CD4-positive, alpha-beta T cell treated with Interferon alpha-2 for 1 hour (primary cell): ENCODE results near the gene CLTA.
"Not testable (repeated sequence)": the region's sequence is repeated elsewhere in the genome, so short reads cannot be mapped to it uniquely, and the experiment has no call there.

Experiments used
- DNase-seq, 2 donors: peaks; one replicate each; pipeline ENCODE4 v3.0.0-alpha.2; 2020 to 2022

CLTA gene

GRCh38 chr9:36191290-36191645 is 547 bp downstream of the CLTA start:
- DNase-seq, result peak; percentile 11 to 40

- DNase-seq, result no peak
Observed at GRCh38 chr9:36191686-36192085, 965 bp downstream of the CLTA start.

DNA sequence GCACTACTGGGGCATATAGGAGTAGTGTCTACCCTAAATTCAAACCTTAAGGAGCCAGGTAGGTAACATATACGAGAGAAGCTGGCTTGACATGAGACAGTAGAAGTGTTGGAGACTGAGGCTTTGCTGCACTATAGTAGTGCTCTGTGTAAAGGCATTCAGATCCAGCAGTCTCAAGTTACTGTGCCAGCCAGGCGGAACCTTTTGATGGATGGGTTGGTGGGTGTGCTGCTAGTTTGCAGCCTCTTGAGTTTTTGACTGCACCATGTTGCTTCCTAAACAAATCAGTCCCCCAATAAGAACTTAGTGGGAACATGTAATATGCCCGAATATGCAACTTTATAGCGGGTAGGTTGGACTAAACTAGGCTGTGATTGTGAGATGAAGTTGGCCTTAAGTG is 1.5 kb downstream of the CLTA start:
- DNase-seq, result no peak

GRCh38 chr9:36193023-36193422 is 2.3 kb downstream of the CLTA start:
- no peak for DNase-seq

DNA sequence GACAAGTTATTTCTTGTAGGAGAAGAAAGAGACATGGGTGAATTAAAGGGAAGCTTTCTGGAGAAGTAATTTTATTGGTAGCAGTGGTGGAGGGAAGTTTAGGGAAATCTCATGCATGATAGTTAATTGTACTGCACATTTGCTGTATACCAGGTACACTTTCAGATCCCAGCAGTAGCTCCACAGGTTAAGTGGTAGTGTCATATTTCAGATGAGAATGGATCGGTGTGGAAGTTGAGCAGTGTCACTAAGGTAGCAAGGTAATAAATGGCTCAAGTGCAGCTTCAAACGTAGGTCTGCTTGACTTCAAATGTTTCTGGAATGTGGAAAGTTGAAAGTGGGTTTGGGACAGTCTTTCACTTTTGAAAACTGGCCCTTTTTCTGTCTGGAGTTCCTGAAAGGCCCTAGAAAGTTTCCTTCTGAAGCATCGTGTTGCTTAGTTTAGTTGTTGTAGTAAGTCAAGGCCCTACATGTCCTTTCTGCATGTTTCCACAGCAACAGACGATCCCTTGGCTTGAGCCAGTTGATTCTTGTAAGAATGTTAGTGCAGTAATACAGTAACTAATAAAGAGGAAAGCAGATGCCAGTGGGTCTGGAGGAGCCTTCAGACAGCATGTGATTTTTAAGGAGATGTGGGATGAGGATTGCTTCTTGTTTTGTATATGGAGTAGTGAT is 3.7 kb downstream of the CLTA start:
- no peak for DNase-seq

DNA sequence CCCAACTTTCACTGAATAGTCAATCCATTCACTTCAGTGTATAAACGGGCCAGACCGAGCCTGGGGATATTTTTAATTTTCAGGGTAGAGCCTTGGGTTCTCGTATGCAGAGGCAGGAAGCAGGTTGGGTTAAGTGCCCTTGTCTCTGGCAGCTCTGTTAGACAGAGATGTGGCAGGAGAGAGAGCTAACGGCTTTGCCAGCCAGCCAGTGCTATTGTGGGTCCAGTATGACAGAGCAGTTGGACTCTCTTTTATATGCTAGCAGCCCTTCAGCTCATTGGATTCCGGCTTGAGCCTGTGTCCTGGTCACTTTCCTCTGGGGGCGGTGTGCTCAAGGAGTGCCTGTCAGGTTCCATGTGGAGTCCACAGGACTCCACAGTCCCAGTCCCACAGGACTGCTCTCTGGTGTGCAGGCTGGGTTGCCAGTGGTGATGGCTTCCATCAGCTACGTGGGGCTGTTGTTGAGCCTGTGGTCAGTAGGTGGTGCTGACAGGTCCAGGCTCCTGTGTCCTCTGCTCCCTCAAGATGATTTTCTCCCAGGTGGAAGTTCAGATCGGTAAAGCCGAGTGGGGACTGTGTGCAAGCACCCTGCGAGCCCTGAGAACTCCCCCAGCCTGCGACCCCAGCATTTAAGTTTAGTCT is 14.3 kb downstream of the CLTA start:
- no peak for DNase-seq

- DNase-seq, result no peak
Observed at GRCh38 chr9:36207016-36207415, 16.3 kb downstream of the CLTA start.

DNA sequence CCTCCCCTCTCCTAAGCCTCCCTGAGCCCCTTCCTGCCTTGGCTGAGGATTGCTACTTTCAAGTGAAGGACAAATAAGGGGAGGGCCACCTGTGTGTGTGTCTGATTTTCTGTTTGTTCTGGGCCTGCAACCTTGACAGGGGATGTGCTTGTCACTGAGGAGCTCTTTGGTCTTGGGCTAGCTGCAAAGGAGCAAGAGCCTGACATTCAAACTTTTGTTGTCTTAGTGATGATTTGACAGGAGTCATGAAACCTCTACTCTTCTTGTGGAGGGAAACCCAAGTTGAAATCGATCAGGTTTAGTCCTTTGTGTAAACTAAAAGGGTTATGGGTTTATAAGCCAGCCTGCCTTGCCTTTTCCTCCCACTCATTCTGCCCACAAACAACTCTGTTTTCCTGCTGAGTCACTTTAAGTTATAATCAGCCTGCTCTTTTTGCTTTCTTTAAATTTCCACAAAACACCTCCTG is 16.9 kb downstream of the CLTA start:
- no peak for DNase-seq

DNA sequence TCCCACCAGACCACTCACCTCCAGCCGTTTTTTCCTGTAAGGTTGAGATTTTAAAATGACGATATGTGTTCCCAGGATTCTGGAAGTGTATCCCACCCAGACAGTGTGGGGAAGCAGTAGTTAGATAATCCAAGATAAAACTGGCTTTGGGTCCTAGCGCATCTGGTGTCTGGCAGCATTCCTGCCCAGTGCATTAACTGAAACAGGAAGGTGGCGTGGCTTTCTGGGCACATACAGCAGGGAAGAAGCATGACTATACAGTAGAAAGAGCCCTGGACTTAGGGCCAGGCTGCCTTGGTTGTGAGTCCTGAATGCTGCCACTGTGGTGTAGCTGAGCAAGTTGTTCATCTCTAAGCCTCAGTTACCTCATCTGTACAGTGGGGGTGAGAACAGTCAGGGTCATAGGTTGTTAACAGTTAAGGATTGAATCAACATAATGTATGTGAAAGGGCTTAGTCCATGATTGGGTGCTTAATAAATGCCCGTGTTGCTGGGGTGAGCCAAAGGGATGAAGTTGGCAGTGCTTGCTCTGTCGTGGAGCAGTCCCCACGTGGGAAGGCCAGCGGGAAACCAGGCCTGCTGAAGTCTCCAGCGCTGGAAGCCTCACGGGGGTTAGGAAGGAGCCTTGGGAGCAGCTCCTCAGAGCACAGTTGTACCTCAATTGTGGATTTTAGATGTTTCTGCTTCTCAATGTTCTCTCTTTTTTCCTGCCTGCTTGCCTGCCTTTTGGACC is 18.0 kb downstream of the CLTA start:
- no peak for DNase-seq

DNA sequence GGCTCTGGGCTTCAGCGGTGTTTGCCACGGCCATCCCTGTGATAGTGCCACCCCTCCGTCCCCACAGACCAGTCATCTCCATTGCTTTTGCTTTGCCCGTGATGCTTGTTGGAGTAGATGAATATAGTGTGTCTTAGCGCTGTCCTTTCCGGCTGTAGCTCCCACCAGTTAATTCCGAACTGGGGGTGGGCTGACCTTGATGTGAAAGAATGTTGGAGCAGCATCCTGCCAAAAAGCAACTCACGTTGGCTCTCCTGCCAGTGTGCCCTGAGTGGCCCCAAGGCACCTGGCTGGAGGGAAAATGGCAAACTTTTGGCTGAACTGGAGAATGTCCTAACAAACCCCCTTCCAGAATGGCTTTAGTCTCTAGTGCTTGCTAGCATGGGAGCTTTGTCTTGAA is 20.0 kb downstream of the CLTA start:
- no peak for DNase-seq

DNA sequence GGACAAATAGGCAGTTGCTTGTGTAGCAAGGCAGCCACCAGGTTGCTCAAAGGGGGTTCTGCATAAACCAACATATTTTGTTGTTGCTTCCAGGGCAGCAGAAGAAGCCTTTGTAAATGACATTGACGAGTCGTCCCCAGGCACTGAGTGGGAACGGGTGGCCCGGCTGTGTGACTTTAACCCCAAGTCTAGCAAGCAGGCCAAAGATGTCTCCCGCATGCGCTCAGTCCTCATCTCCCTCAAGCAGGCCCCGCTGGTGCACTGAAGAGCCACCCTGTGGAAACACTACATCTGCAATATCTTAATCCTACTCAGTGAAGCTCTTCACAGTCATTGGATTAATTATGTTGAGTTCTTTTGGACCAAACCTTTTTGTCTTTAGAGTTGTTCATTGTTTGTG is 20.8 kb downstream of the CLTA start:
- no peak for DNase-seq

DNA sequence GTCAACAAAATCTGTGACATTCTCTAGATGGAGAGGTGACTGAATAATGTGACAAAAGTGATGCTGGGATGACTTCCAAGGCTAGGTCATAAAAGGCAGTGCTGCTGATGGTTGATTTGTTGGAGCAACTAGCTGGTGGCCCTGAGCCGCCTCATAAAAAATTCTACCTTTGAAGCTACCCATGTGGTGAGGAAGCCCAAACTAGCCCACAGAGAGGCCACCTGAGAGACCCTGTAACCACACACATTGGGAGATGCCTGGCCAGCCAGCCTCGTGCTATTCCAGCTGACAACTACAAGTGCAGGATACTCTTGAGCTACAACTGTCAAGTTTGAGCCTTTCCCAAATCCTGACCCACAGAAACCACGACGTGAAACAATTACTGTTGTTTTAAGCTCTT is 22.7 kb downstream of the CLTA start:
- DNase-seq, result no peak

DNA sequence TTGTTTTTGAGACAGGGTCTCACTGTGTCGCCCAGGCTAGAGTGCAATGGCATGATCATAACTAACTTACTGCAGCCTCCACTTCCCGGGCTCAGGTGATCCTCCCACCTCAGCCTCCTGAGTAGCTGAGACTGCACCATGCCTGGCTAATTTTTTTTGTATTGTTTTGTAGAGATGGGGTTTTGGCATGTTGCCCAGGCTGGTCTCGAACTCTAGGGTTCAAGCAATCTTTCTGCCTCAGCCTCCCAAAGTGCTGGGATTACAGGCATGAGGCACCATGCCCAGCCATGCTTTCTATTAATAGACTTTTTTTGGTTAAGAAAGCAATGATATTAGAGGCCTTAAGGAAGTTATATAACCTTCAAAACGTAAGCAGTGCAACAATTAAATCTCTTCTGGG is 23.3 kb downstream of the CLTA start:
- no peak for DNase-seq

GRCh38 chr9:36214571-36214970 is 23.9 kb downstream of the CLTA start:
- no peak for DNase-seq

DNA sequence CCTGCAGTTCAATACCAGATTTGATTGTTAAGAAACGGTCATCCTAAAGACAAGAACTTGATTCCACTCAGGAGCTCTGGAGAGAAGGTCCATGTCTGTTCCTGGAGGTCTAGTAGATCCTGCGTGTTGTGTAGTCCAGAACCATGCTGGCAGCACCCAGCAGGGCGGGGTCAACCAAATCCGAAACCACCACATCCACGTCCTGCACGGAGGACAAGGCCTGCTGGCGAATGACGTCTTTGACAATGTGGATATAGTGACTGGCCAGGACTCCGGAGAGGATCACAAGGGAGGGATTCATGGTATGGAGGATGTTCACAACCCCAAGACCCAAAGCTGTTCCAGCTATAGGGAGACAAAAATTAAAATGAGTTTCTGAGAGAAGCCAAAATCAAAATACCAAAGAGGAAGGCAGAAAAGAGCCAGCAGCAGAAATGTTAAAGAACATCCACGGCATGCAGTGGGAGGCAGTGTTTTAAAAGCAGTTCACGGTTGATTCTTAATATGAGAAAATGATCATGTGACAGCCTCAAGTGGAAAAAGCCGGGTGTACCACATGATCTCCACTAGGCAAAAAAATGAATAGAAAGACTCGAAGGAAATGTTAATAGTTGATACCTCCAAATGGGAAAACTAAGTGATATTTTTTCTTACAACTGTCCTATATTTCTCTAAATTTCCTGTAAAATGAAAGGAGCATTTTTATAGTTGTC is 26.7 kb downstream of the CLTA start:
- DNase-seq, result no peak

DNA sequence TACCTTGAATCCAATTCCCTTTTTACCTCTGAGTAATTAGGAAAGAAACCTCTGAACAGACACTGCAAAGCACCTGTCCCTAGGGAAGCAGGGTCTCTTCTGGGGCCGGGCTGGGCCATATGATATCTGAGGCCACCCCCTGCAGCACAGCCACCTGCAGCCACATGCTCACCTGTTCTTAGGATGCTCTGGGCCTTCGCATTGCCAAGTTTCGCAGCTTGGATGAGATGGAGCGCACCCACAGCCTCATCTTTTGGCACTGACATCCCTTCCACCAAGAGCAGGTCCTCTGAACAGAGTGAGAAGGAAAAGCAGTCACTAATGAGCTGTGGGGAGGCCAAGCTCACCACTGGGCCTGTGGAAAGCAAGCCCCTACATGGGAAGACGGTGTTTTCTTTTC is 27.3 kb downstream of the CLTA start:
- no peak for DNase-seq

DNA sequence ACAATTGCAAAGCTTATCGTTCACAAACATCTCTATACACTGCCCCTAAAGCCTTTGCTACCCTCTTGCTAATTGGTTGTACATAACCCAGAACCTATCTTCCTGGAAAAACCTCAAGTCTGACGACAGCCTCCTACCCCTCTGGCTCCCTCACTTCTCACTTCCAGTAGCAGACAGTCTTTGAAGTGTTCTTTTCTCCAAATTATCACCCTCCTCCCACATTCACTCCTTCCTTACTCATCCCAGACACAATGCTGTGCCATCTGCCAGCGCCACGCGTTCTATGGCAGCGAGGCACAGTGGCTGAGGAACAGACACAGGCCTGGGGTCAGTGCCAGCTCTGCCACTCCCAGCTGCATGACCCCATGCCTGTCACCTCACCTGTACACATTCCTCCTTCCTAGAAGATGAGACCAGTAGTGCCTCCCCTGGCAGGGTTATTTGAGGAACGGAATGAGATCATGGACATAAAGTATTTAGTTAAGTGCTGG is 27.7 kb downstream of the CLTA start:
- peak in 1 of 2 donors; percentile 21 for DNase-seq

- no peak for DNase-seq
Observed at GRCh38 chr9:36221667-36222066, 30.9 kb downstream of the CLTA start.

DNA sequence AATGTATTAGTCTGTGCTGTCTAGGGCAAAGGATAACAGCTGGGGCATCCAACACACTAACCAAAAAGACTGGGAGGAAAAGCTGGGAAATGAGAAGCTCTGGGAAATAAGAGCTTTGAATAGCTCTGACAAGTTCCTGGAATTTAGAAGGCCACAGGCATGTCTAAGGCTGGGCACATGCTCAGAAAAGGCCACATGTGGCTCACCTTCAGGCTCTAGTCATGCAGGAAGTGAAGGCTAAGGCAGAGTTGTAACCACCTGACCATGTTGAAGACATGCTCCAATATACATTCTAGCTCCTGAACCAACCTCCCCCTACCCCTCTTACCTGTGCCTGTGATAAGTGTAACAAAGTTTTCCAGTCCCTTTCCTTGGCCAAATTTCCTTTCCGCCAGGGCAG is 31.7 kb downstream of the CLTA start:
- DNase-seq, result no peak

GRCh38 chr9:36237230-36237629 is 46.5 kb downstream of the CLTA start:
- DNase-seq, result no peak

GRCh38 chr9:36239205-36239604 is 48.5 kb downstream of the CLTA start:
- DNase-seq, result not testable (repeated sequence)

DNA sequence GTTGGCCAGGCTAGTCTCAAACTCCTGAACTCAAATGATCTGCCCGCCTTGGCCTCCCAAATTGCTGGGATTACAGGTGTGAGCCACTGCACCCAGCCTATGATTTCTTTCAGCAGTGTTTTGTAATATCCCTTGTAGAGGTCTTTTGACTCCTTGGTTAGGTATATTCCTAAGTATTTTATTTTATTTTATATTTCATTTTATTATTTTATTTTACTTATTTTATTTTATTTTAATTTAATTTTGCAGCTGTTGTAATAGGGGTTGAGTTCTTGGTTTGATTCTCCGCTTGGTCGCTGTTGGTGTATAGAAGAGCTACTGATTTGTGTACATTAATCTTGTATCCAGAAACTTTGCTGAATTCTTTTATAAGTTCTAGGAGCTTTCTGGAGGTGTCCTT is 49.0 kb downstream of the CLTA start:
- DNase-seq, result not testable (repeated sequence)

DNA sequence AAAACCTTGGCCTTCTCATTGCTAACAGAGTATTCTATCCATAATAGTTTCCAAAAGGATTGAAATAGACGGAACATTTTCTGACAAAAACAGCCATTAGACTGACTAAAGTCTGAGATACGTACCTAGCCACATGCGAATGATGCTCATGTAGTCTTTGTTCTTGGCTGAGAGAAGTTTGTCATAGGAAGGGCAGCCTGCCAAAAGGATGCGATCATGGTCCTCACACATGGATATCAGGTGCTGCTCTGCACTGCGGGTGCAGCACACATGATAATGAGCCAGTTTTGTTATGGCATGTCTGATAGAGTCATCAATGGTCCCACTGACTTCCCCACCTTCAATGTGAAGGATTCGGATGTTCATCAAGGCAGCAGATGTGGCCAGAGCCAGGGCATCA is 55.2 kb downstream of the CLTA start:
- DNase-seq, result no peak
